SKM-1 (cell line): Measurements from ENCODE around the gene COCH.
"Not testable (repeated sequence)": the region's sequence is repeated elsewhere in the genome, so short reads cannot be mapped to it uniquely, and the experiment has no call there.

Experiments used
- DNase-seq: peaks from one replicate; lab custom pipeline; 2025; ENCODE audit not compliant: unreplicated experiment; lab: John Stamatoyannopoulos, UW

Gene COCH

DNA sequence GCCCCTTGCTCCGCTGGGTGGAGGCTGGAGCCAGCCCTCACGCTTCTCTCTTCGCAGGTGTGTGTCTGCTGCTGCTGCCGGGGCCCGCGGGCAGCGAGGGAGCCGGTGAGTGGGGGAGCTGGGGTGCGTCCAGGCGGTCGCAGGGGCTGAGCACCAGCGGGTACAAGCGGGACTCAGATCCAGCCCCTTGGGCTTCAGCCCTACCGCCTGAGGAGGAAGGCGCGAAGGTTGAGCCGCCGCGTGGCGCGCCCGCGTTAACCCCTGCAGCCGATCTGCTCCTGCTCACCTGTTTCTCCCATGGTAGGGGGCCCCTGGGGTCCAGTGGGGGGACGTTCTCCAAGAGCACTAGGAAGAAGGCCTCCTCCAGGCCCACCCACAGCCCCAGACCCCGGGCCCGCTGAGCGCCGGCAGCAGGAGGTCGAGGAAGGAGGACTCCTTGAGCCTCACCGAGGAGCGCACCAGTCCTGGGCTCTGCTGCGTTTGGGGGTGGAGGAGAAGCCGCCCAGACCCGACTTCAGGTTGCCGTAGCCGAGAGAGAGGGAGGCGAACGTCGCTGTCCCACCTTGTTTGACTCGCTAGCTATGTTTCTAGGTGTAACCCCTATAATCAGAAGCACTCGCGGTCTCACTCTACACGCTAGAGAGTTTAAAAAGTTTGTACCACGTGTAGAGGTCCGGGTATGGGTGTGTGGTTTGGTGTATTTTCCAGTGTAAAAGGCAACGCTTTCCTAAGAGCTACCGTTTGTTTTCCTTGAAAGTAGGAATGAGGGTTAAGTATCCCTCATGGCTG, 834 bp downstream of the COCH start:
- no peak for DNase-seq

DNA sequence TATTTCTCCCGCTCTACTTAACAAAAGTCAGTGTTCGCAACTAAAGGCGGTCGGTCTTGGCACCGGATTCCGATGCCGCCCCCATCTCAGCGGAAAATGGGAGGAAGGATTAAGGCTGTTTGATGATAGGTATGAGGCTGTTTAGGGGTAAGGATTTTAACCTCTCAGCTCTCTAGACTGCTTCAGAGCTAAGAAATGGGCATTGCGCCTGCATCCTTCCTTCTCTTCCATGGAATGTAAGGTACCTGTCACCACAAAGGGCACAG, 1.4 kb downstream of the COCH start:
- no peak for DNase-seq

DNA sequence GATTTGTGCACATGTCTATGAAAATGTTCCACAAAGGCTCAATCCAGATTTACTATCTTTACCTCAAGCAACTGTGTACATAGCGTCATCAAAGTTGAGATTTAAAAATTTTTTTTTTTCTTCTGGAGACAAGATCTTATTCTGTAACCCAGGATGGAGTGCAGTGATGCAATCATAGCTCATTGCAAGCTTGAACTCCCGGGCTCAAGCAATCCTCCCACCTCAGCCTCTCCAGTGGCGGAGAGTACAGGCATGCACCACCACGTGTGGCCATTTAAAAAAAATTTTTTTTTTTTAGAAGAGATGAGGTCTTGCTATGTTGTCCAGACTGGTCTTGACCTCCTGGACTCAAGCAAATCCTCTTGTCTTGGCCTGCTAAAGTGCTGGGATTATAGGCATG, 2.3 kb downstream of the COCH start:
- DNase-seq: no peak

DNA sequence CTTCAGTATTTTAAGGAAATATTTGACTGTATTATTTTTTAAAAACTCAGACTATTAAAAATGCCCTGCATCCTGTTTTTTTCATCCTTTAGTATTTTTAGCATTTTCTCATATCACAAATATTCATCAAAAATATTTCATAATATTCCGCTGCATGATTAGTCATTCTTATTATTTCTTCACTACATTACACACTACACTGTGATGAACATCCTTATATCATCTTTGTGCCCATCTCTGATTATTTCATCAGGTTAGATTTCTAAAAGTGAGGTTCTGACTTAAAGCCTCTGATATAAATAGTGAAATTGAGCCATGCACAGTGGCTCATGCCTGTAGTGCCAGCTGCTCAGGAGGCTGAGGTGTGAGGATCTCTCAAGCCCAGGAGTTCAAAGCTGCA, 8.1 kb downstream of the COCH start:
- no peak for DNase-seq

DNA sequence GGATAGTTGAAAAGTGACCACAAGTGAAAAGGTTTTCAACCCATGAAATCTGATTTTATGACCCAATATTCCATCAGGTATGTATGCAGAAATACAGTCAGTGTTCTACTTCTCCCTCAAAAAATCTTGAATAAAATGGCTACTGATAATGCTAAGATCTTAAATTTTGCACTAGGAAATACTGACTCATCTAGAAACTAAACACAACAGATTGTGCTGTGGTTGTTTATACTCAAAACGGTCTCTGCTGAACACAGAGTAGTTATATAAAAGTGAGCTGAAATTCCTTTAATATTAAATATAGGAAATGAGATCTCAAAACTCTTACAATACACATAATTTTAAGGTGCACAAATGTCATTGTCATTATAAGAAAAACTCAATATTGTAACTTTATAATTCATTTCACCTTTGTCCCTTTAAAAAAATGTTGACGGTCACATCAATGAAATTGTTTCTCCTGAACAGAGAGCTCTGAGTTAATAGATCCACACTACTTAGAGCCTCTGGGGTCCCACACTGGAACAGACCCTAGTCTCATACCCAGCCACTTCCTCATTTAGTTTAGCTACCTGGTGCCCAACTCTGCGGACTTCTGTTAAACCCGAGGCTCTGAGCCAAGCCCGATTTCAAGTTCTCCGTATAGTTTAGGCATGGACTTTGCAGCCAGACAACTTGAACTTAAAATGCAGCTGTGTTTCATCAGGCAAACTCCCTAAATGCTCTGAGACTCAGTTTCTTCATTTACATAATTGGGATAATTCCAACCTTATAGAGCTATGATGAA, 9.3 kb downstream of the COCH start:
- DNase-seq: no peak

DNA sequence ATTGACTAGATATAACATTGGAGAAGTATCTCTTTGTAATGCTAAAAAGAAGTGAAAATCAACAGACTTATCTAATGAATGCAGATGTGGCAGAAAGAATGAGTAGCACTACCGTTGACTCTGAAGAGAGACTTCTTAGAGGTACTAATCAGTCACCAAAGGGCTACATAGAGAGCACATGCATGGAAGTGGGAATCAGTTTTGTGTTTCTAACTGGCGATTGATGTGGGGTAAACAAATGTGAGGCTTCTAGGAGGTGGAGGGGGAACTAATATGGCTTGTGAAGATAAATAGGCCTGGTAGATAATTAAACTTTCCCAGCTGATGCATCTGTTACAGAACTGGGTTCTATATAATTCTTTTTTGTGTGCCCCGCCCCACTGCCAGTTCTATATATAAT, 10.5 kb downstream of the COCH start:
- no peak for DNase-seq

DNA sequence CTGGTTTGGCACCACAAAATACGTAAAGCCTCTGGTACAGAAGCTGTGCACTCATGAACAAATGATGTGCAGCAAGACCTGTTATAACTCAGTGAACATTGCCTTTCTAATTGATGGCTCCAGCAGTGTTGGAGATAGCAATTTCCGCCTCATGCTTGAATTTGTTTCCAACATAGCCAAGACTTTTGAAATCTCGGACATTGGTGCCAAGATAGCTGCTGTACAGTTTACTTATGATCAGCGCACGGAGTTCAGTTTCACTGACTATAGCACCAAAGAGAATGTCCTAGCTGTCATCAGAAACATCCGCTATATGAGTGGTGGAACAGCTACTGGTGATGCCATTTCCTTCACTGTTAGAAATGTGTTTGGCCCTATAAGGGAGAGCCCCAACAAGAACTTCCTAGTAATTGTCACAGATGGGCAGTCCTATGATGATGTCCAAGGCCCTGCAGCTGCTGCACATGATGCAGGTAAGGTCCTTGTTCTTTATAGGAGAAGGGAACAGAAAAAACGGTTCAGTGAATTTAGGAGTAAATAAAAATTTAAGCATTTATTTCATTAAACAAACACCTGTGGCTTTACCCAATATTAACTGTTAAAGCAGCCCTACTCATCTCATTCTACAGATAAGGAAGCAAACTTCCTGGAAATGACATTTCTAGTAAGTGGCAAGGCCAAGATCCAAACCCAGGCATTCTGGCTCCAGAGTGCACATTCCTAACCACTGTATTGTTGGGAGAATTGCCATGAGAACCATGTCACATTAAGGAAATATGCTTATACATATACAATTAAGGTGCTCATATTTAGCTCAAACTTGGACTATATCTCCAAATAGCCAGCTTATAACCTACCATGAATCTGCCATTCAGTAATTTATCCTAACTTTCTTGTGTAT, 11.7 kb downstream of the COCH start:
- DNase-seq: no peak

DNA sequence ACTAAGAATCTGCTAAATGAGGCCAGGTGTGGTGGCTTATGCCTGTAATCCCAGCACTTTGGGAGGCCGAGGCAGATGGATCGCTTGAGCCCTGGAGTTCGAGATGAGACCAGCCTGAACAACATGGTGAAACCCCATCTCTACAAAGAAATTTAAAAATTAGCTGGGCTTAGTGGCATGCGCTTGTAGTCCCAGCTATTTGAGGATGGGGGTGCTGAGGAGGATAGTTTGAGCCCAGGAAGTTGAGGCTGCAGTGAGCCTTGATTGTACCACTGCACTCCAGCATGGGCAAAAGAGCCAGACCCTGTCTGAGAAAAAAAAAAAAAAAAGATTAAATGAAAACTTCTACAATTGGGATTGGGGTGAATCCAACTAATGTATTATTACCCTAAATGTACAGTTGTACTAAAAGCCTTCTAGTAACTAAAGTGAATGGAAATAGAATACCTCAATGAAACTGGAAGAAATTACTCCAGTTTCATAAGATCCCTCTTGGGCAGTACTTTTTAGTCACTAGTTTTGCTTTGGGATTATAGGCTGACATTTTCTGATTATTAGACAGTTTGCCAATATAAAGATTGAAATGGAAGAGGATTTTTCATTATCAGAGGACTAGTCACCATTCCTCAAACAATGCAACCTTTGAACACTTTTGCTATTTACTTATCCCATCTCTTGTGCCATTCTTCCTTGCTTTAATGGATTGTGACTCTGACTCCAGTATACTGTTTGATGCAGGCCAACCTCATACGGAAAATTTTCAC, 14.3 kb downstream of the COCH start:
- no peak for DNase-seq

DNA sequence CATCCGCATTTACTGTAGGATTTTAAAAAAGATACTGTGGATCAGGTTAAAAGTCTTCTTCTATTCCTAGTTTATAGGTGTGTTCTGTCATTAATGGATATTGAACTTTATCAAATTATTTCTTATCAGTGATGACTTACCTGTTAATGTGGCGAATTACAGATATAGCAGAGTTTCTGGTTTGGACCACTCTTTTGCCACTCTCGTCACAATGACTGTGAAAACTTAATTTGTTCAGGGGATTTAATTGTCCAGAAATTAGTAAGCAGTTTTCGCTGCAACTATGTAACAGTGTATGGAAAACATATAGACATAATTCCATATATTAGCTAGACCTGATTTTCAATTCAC, 14.9 kb downstream of the COCH start:
- DNase-seq: no peak

DNA sequence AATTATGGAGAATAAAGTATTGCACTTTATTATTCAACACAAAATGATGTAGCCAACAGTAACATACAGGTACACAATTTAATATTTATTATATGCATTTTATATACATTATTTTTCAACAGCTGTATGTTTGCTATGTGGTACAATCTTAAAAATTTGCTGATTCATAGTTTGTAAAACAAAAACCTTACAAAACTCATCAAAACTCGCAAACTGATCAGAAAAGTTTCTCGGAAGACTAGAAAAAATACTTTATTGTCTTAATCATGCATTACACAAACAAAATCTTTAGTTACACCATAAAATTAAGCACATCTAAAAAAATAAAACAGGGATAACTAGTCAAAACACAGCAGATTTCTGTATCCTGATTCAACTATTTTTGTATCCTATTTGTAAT, 19.5 kb downstream of the COCH start:
- no peak for DNase-seq

DNA sequence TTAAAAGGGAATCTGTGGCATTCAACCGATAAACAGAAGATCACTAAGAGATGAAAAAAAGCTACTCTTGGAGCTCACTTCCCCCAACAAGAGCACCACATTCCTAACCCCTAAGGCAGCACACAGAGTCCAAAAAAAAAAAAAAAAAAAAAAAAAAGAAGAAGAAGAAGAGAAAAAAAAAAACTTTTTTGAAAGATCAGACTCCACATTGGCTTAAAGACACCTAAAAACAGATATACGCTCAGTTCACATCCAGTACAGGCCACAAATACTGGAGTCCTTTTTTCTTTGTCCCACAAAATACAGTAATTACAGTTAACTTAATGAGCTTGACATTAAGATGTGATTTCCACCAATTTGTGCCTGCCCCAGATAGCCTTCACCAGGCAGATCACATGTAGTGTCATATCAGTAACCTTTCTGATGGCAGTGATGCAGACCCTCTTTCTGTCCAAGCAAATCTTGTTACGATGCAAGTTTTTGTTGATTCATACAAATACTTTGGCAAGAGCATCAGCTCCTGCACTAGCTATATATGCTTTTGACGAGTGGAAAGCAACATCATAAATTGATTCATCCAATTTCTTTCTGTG, 20.7 kb downstream of the COCH start:
- DNase-seq: no peak

DNA sequence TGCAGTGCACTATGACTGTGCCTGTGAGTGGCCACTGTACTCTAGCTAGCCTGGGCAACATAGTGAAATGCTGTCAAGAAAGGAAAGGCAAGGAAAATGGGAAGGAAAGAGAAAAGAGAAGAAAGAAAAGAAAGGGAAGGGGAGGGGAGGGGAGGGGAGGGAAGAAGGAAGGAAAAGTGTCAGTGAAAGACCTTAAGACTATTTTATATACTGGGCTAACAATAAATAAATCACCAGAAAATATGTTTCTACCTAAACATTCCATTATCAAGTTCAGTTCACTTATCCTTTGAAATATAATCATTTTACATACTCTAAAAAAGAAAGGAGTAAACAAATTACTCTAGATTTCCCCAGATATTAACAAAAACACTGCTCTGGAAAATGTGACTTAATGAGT, 22.1 kb downstream of the COCH start:
- no peak for DNase-seq

DNA sequence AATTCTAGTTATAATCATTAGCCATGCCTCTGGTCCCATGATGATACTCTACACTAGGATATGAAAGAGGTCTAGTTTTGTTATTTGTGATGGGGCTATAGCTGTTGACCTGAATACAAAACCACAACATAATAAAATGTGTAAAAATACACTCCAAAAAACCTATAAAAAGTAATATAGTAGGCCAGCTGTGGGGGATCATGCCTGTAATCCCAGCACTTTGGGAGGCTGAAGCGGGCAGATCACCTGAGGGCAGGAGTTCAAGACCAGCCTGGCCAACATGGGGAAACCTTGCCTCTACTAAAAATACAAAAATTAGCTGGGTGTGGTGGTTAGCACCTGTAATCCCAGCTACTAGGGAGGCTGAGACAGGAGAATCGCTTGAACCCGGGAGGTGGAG, 22.8 kb downstream of the COCH start:
- DNase-seq: not testable (repeated sequence)

DNA sequence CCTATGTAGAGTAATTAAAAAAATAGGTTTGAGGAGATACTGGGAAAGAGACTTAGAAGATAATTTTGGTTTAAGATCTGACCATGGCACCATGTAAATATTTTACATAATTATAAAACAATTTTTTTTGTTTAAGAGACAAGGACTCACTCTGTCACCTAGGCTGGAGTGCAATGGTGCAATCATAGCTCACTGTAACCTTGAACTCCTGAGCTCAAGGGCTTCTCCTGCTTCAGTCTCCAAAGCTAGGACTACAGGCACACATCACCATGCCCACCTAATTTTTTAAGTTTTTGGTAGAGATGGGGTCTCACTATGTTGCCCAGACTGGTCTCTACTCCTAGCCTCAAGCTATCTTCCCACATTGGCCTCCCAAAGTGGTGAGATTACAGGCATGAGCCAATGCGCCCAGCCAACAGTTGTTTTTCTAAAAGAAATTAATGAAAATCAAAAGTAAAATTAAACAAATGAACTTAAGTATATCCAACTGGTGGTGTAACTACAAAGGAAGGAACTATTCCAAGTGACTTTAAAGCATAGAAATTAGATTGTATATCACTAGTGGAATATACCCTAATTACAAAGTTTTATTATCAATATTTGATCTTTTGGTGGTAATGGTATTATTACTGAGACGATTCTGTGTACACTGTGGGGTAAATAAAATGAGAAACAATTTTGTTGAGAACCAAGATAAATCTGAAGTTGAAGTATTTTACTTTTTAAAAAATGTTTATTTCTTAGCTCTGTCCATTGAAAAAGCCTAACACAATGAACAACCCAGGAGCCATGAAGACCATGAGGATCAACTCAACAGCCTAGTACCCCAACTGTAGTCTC, 29.1 kb downstream of the COCH start:
- no peak for DNase-seq

DNA sequence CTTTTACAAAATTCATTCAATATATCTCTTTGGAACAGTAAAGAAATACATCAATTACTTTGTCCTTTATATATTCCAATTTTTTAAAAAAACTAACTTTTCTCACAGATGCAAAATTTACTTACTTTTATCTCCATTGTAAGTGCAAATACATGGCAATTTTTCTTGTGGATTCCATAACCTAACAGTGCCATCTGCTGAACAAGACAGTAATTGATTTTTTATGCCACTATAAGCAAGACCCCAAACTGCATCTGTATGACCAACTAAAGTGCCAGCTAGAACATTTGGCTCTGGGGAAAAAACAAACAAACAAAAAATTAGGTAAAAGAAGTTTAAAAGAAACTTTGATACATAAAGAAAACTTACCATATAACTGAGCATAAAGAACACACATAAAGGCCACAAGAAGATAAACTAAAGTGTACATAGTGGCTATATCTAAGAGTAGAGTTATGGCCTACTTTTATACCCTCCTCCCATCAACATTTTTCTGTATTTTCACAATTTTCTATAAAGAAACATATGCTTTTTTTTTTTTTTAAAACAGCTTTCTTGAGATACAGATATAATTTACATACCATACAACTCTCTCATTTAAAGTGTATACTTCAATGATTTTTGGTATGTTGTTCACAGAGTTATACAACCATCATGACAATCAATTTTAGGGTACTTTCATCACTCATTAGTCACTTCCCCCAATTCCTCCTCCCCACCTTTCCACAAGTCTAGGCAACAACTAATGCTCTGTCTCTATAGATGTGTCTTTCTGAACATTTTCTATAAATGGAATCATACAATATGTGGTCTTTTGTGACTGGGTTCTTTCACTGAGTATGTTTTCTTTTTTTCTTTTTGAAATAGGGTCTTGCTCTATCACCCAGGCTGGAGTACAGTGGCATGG, 32.6 kb downstream of the COCH start:
- DNase-seq: no peak

DNA sequence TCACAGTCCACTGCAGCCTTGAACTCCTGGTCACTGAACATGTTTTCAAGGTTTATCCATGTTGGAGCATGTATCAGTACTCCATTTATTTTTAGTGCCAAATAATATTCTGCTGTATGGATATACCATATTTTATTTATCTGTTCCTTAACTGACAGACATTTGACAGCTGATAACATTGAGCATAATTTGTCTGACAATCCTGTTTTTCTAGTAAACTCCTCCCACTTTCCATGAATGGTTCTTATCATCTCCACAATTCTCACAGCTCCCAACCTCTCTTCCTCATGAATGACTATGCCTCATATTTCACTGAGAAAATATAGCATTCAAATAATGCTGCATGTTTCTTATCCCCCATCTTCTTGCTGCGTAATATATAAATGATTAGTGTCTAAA, 33.3 kb downstream of the COCH start:
- DNase-seq: no peak

DNA sequence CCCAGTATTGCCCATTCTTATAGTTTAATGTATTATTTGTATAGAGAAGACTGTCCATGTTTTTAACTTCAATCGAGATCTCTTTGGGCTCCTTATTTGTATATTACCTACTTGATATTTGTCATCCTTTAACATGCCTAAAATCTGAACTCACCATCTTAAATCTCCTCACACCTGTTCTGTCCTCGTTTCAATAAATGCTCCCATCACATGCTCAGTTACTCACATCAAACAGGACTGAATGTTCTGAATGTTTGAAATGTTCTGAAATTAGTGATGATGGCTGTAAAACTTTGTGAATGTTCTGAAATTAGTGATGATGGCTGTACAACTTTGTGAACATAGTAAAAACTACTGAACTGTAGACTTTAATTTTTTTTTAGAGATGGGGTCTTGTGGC, 34.5 kb downstream of the COCH start:
- no peak for DNase-seq

DNA sequence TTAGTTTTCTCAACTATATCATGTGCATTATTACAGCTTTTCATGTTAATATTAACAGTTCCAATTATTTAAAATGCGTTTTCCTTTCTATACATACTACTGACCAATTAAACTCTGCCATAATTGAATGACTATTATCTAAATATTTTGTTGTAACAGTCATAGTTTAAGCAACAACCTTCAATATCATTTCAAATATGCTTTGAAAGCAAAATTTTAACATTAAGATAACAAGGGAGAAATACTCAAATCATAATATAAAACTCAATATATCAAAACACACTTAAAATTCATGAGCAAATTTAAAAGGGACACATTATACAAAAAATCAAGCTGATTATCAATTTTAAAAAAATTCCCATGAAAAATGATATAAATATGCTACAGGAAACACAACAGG, 40.5 kb downstream of the COCH start:
- DNase-seq: no peak

DNA sequence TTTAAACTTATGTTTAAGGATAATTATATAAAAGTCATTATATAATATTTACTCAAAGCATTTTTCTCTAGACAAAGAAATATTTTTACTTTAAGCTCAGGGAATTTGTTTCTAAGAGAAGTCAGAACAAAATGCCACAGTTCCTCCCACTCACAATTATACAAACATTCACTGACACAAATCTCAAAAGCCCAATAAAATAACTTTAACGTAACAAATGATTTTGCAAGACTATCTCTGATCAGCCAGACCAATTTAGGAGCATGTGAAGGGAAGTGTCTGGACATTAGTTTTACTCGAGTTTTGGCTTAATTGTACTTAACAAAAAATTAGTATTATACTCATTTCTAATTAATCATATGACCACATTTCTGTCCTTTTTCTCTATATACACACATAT, 41.2 kb downstream of the COCH start:
- no peak for DNase-seq
